Uterus (tissue), 4 donors: ENCODE data around the gene ZBTB42. TPM values are rescaled to one million over a fixed set of nuclear protein-coding genes. Genes with fewer than 3 reads are reported as not detected.

Experiments
- DNase-seq, 2 donors: peaks; one replicate each; pipeline ENCODE4 v3.0.0-alpha.2; 2019 to 2020
- H3K27ac ChIP-seq, 2 donors: fragments of 200-600 bp; sonication (generic); 1 replicate in 1 of 2; 2 replicates in 1 of 2; pipeline ENCODE4 v1.5.1; 2016 to 2018
- H3K27me3 ChIP-seq, 2 donors: fragments of 200-600 bp; sonication (generic); one replicate each; pipeline ENCODE4 v1.5.1; 2018 to 2019; ENCODE audit warnings: control low read depth in 1 of 2
- H3K36me3 ChIP-seq, 2 donors: fragments of 200-600 bp; sonication (generic); one replicate each; pipeline ENCODE4 v1.5.1; 2019; ENCODE audit warnings: control low read depth in 1 of 2
- H3K4me1 ChIP-seq, 2 donors: fragments of 200-600 bp; sonication (generic); one replicate each; pipeline ENCODE4 v1.5.1; 2018 to 2019; ENCODE audit warnings: control low read depth in 1 of 2
- H3K4me3 ChIP-seq, 2 donors: fragments of 200-600 bp; sonication (generic); 1 replicate in 1 of 2; 2 replicates in 1 of 2; pipeline ENCODE4 v1.5.1; 2018 to 2019; ENCODE audit warnings: mild to moderate bottlenecking in 1 of 2
- H3K9me3 ChIP-seq, 2 donors: fragments of 200-600 bp; sonication (generic); one replicate each; pipeline ENCODE4 v1.5.1; 2019; ENCODE audit warnings: control low read depth in 1 of 2
- POLR2A ChIP-seq, 2 donors: fragments of 450-650 bp; IDR thresholded peaks; one replicate each; pipeline ENCODE4 v1.6.1; 2016; ENCODE audit warnings: antibody characterized with exemption in 2 of 2, mild to moderate bottlenecking in 1 of 2, moderate library complexity in 1 of 2
- intact Hi-C: fragments of 100-400 bp; cut with DNase I; formaldehyde crosslinking; loops from one replicate; pipeline ENCODE4 v1.15.1; 2023; ENCODE audit warnings: low total_unique reads
- total RNA-seq, 4 donors: library from RNA; depleted of rRNA in 3 of 4; stranded (reverse); fragments of >200 nt in 3 of 4; gene quantifications; one replicate each; pipeline versions ENCODE4 v1.1.0 to v1.2.4, GENCODE V29; 2014 to 2023
- TF ChIP-seq, protein P1 (sequence below), 4 experiments: fragments of 200-600 bp in 2 of 4; fragments of 450-650 bp in 2 of 4; sonication (generic) in 2 of 4; IDR thresholded peaks; one replicate each; pipeline ENCODE4 v1.5.1; 2016 to 2019; ENCODE audit warnings: antibody characterized with exemption in 4 of 4, mild to moderate bottlenecking in 2 of 4, moderate library complexity in 1 of 4
- donor health status: DM: yes; HTN: yes; CAD: no.

Gene ZBTB42
- total RNA-seq, 4 donors from 2014 or later: under 0.01 to 8.4 (median 3.9) TPM

DNA sequence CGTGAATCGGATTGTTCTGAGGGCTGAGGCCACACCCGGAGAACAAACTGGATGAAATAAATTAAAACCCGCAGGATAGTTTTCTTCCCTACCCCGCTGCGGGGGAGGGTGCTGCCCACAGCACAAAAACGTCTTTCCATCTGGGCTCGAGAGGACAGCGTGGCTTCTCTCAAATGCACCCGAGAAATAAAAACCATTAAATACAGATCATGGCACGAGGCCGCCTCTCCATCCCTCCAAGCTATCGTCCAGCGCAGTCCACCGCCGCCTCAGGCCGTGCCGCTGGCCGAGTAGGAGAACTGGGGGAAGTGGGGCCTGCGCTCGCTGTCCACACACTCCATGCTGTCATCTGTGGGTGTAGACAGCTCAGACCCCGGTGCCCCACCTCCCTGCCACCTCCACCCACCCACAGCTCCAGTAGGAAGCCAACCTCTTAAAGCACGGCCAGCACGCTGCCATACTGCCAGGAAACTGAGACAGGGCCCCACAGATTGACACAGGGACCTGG, 30.8 kb upstream of the ZBTB42 start:
- Histone ChIP-seq H3K4me3 (no peak overlapping the region), H3K9me3 (no peaks in the 10 kb centered on the region), H3K36me3 (no peaks in the 10 kb centered on the region), H3K4me1 (peaks cover 0 to 8% of the 10 kb centered on the region in 2 donors), H3K27me3 (no peaks in the 10 kb centered on the region), H3K27ac (peak overlapping the region; percentile 19 to 29)
- DNase-seq: no peak
- TF ChIP-seq, protein P1, sequence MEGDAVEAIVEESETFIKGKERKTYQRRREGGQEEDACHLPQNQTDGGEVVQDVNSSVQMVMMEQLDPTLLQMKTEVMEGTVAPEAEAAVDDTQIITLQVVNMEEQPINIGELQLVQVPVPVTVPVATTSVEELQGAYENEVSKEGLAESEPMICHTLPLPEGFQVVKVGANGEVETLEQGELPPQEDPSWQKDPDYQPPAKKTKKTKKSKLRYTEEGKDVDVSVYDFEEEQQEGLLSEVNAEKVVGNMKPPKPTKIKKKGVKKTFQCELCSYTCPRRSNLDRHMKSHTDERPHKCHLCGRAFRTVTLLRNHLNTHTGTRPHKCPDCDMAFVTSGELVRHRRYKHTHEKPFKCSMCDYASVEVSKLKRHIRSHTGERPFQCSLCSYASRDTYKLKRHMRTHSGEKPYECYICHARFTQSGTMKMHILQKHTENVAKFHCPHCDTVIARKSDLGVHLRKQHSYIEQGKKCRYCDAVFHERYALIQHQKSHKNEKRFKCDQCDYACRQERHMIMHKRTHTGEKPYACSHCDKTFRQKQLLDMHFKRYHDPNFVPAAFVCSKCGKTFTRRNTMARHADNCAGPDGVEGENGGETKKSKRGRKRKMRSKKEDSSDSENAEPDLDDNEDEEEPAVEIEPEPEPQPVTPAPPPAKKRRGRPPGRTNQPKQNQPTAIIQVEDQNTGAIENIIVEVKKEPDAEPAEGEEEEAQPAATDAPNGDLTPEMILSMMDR (IDR thresholded peaks at IDR 0.05): no peak
- no peak for TF ChIP-seq POLR2A (IDR thresholded peaks at IDR 0.05)
- intact Hi-C loops: loop anchor here (5.0 kb wide), 1 partner anchor 57 kb away; no protein-coding TSS in a partner anchor

DNA sequence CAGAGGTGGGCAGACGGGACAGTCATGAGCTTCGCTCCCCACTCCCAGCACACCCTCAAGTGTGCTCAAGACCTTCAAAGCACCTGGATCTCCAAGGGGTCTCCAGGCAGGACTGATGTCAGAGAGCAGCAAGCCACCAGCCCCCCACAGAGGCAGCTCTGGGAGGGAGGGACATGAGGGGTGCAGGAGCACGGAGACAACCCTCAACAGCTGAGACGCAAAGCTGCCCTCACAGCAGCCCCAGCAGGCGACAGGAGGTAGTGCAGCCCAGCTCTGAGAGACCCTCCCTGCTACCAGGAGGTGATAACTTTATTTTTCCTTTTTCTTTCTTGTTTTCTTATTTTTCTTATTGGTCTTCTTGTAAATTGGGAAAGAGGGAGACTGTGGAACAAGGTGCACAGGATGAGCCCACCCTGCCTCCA, 30.0 kb upstream of the ZBTB42 start:
- Histone ChIP-seq H3K4me1 (peaks cover 0 to 8% of the 10 kb centered on the region in 2 donors), H3K27me3 (no peaks in the 10 kb centered on the region), H3K36me3 (no peaks in the 10 kb centered on the region), H3K9me3 (no peaks in the 10 kb centered on the region), H3K4me3 (no peak overlapping the region), H3K27ac (no peak overlapping the region)
- TF ChIP-seq POLR2A (IDR thresholded peaks at IDR 0.05): no peak
- TF ChIP-seq, protein P1 (IDR thresholded peaks at IDR 0.05): no peak
- DNase-seq: no peak
- intact Hi-C loops: loop anchor here (5.0 kb wide), 1 partner anchor 56 kb away; no protein-coding TSS in a partner anchor

DNA sequence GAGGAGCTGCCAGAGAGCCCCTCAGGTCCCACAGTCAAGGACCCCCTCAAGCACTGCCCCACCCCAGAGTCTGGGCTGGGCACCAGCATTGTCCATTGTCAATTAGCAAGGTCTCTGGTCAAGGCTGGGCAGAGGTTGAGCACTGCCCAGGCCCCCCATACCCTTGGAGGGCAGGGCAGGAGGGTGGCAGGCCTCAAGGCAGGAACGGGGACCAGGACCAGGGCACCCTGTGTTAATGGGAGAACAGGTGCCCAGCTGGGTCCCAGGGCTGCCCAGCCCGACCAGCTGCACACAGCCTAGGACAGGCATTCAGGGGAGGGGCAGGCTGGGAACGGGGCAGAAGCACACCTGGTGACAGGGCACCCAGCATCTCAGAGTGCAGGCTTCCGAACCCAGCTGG, 29.5 kb upstream of the ZBTB42 start:
- no peak for DNase-seq
- no peak for TF ChIP-seq POLR2A (IDR thresholded peaks at IDR 0.05)
- TF ChIP-seq, protein P1 (IDR thresholded peaks at IDR 0.05): no peak
- intact Hi-C loops: loop anchor here (5.0 kb wide), 1 partner anchor 56 kb away; no protein-coding TSS in a partner anchor
- Histone ChIP-seq H3K27me3 (no peaks in the 10 kb centered on the region), H3K4me3 (no peak overlapping the region), H3K27ac (no peak overlapping the region), H3K36me3 (no peaks in the 10 kb centered on the region), H3K9me3 (no peaks in the 10 kb centered on the region), H3K4me1 (peaks cover 0 to 8% of the 10 kb centered on the region in 2 donors)

DNA sequence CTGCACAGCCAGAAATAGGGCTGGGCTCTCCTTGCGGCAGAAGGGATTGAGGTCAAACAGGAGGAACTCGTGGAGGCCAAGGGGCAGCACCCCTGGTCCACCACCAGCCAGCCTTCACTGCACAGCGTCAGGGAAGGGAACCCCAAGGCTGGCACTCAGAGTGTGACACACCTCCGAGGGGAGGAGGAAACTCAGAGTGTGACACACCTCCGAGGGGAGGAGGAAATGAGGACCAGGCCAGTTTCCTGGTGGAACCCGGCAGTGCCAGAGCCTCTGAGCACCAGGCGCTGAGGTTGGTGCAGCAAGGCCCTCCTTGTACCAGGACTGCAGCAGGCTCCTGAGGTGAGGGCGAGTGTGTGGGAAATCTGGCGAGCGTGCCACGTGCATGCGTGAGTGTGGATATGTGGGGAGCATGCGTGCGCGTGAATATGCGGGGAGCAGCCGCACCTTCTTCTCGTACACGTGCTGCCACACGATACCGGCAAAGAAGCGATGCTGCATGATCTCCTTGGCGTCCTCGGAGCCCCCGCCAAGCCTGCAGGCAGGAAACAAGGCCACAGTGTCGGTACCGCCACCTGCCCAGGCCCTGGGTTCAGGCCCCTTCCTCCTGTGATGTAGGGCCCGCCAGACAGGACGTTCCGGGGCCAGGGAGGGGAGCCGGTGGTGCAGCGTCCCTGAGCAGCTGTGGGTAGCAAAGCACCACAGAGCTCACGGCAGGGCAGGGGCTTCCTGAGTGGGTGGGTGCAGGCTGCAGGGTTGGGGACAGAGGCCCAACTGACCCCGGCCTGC, 28.8 kb upstream of the ZBTB42 start:
- no peaks in the 10 kb centered on the region for H3K9me3 ChIP-seq
- H3K27ac ChIP-seq: no peak overlapping the region
- H3K36me3 ChIP-seq: no peaks in the 10 kb centered on the region
- no peak for TF ChIP-seq POLR2A (IDR thresholded peaks at IDR 0.05)
- TF ChIP-seq, protein P1 (IDR thresholded peaks at IDR 0.05): no peak
- no peak overlapping the region for H3K4me3 ChIP-seq
- peaks cover 0 to 8% of the 10 kb centered on the region in 2 donors for H3K4me1 ChIP-seq
- no peak for DNase-seq
- intact Hi-C loops: loop anchor here (5.0 kb wide), 1 partner anchor 55 kb away; no protein-coding TSS in a partner anchor
- no peaks in the 10 kb centered on the region for H3K27me3 ChIP-seq
